Measurements from ENCODE around the gene CCDC187.

The CCDC187 gene

DNA sequence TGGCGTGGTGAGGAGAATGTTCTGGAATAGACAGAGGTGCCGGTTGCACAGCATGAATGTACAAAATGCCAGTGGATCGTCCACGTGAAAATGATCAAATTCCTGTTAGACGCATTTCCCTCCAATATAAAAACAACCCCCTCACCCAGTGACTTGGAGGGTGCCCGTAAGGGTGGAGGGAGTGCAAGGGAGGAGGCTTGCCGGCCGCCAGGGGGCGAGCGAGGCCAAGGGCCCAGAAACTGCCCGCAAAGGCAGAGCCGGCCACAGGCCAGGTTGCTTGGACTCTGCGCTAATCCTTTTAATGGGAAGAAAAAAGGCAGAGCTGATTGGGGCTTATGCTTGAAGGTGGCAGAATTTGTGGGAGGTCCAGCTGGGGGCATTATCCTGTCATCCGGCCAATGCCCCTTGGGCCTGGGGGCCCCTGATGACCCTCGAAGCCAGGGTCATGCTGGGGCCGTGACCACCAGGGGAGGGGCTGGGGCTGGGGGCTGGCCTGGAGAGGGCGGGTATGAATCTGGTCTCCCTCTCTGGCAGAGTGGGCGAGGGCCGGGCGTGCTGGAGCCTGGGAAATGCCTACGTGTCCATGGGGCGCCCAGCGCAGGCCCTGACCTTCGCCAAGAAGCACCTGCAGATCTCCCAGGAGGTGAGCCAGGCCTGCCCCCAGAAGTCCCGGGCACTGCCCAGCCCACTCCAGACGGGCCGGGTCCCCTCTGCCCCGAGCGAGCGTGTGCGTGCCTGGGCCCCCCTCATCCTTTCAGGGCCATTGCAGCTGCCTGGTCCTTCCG lies 35.5 kb upstream of the CCDC187 start:
- no peak for DNase-seq

DNA sequence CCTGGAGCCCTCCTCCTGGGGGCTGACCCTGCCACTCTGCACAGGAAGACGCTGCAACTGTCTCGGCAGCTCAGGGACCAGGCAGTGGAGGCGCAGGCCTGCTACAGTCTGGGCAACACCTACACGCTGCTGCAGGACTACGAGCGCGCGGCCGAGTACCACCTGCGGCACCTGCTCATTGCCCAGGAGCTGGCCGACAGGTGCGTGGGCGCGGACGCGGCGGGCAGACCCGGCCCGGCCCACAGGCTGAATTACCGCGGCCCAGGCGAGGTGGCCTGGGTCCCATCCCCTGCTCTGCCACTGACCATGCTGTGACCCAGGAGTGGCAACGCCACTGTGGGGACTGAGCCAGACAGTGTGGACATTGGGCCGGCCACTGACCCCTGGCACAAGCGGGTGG lies 34.6 kb upstream of the CCDC187 start:
- DNase-seq = no peak

DNA sequence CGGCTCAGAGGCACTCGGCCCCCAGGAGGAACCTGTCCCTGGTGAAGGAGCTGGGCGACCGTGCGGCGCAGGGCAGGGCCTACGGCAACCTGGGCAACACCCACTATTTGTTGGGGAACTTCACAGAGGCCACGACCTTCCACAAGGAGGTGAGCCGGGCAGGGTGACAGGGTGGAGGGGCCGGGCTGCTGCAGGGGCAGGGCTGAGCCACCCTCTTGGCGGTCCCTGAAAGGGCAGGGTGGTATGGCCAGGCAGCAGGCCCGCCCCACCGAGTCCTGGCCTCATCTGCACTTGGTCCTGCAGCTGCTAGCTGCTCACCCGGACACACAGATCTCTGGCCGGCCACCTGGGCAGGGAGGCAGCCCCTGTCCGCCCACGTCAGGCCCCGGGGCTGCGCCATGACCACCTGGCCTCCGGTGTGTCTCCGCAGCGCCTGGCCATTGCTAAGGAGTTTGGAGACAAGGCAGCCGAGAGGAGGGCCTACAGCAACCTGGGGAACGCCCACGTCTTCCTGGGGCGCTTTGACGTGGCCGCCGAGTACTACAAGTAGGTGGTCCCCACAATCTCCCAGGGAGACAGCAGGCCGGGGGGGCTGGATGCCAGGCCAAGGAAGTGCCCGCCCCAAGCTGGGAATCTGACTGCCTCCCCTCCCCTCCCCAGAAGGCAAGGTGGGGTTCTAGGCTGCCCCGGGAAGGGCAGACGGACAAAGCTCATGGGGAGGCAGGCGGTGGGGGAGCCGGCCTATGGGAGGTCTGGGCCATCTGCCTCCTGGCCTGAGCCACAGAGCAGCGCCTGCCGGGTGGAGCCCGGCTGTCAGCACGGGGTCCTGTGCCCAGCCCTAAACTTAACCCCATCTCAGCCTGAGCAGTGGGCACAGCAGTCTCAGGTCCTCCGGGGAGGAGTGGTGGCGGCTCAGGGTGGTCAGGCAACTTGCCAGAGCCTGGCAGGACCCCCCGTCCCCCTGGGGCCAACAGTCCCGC lies 33.8 kb upstream of the CCDC187 start:
- DNase-seq = no peak

DNA sequence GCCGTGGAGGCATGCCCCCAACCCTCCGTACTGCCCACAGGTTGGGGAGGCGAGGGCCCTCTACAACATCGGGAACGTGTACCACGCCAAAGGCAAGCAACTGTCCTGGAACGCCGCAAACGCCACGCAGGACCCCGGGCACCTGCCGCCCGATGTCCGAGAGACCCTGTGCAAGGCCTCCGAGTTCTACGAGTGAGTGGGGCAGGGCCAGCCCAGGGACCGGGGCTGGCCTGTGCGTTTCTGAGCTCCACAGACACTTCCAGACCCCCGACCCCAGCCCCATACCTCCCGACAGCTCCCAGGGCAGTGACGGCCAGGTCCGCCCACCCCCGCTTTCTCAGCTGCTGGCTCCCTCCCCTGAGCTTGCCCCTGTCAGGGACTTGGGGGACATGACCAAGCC lies 33.0 kb upstream of the CCDC187 start:
- DNase-seq = no peak

DNA sequence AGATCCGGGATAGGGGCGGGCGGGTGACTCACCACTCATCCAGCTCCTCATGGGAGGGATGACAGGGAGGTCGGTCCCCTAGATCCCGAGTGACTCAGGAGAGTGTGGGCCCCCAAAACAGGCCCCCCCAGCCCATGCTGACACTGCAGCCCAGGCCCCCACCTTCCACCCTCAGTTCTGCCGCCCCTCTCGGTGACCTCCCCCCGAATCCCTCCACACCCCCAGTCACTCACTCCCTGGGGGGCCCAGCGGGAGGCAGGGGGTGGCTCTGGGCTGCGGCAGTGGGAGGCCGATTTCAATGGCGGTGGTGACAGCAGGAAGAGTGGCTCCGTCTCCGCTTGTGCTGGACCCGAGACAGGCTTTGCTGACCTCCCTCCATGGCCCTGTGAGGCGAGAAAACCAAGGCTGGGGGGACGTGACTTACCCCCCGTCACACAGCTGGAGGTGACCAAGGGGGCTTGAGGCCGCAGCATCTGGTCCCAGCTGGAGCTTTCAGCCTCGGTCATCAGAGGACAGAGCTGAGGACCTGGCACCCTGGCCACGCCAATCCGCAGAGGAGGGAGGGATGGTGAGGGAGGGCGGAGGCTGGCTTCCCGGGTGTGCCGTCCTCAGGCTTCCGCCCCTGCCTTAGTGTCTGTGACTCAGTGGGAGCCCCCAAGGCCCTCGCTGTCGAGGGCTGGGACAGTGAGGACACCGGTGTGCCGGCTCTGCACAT lies 32.4 kb upstream of the CCDC187 start:
- DNase-seq = no peak

DNA sequence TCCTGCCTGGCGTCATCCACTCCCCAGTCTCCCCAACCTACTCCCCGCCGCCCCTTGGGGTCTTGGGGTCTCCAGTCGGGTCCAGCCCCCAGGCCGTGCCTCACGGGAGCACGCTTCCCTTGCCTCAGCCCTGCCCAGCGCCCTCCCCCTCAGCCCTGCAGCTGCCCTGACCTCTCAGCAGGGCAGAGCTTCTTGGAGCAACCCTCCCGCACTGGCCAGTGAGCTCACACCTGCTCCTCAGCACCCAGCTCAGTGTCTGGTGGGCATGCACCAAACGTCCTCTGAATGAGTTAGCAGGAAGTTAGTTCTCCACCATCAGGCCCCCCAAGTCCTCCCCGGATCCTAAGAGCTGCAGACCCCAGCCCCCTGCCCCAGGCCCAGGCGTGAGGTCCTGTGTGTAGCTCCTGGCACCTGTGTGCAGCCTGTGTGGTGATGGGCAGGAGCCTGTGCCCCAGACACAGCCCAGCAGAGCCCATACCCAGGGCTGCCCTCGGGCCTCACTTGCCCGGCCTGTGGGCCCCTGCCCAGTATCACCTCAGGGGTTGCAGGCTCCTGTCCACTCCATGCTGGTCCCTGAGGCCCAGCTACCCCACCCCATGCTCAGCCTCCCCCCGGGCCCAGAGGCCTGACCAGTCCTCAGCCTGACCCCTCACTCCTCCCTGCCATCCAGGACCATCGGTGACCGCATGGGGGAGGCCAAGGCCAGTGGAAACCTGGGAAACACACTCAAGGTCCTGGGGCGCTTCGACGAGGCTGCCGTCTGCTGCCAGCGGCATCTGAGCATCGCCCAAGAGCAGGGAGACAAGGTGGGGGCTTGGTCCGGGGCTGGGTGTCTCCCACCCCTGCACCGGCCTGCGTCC lies 31.6 kb upstream of the CCDC187 start:
- no peak for DNase-seq

DNA sequence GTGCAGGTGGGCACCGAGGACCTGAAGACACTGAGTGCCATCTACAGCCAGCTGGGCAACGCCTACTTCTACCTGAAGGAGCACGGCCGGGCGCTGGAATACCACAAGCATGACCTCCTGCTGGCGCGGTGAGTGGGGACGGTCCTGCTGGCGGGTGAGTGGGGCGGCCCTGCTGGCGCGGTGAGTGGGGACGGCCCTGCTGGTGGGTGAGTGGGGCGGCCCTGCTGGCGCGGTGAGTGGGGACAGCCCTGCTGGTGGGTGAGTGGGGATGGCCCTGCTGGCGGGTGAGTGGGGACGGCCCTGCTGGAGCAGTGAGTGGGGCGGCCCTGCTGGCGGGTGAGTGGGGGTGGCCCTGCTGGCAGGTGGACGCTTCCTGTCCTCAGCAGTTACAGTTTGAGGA lies 30.6 kb upstream of the CCDC187 start:
- no peak for DNase-seq

DNA sequence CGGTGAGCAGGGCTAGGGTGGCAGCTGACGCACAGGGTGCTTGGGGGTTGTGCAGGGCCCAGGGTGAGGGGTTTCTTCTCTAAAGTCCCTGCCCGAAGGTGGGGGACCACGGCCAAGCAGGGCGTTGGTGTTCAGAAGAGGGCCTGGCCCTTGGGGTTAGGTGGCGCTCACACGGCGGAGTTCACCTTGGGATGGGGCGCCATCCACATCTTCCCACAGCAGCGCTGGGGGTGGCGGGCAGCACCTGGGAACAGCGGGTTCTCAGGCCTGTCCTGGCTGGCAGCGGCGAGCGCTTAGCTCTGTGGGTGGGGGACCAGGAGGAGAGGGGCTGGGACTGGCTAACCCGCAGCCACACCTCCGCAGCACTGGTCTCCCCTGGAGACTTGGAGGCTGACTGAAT lies 29.6 kb upstream of the CCDC187 start:
- no peak for DNase-seq

DNA sequence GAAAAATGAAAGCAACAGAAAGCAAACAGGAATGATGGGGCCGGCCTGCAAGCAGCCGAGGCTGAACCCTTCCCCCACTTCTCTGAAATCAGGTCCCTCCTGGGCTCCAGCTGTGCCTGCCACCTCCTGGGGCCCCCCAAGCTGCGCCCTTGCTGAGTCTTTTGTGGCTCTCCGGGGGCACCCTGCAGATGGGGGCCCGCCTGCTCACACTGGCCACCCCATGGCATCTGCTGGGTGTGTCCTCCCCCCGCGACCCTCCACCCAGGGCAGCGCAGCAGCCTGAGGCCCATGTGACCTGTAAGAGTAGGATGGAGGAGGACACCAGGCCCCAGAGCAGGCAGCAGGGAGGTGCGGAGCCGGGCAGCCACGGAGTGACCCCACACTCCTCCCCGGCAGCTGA lies 29.2 kb upstream of the CCDC187 start:
- DNase-seq = no peak

DNA sequence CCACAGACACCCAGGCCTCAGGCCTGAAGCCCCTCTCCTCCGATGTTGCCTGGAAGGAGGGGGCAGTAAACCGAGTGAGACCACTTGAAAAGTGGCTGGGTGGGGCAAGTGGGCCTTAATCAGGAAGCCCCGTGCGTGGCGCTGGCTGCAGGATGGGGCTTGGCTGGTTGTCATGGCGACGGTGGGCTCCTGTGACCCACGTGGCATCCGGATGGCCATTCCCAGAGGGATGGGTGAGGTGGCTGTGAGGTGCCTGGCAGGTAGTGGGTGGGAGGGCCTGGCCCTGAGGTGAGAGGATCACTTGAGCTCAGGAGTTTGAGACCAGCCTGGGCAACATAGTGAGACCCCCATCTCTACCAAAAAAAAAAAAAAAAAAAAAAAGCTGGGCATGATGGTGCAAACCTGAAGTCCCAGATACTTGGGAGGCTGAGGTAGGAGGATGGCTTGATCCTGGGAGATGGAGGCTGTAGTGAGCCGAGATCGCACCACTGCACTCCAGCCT lies 28.6 kb upstream of the CCDC187 start:
- no peak for DNase-seq

DNA sequence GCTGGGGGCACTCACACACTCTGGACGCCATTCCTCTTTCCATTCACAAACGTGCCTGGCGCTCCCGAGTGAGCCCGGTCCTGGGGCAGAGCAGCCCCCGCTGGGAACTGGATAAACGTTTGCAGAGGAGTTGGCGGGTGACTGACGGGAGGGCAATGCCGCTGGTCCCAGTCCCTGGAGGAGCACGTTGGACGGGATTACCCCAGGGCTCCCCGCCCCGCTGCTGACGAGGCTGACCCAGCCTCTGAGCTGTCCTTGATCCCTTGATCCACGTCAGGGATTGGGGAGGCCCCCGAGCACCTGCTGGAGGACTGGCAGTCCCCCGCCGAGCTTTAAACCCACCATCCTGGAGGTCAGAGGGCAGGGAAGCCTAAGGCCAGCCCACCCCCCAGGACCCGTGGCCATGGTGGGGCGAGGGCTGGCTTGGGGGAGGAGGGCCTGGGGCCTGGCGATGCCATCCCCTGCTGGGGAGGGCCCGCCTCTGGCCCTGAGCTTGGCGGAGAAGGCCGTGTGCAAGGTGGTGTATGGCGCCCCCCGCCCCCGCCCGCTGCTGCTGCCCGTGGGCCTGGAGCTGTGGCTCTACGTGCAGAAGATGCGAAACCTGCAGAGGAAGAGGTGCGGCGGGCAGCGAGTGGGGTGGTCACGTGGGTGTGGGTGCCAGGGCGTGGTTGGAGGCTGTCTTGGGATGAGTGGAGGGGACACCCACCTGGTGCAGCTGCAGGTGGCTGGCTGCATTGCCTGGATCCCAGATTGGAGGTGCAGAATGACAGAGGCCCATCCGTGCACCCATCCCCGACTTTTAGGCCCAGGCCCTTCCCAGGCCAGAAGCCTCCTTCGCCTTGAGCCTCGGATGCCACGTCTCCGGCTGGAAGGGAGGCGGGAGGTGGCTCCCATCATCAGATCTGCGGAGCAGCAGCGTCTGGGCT lies 27.9 kb upstream of the CCDC187 start:
- no peak for DNase-seq

DNA sequence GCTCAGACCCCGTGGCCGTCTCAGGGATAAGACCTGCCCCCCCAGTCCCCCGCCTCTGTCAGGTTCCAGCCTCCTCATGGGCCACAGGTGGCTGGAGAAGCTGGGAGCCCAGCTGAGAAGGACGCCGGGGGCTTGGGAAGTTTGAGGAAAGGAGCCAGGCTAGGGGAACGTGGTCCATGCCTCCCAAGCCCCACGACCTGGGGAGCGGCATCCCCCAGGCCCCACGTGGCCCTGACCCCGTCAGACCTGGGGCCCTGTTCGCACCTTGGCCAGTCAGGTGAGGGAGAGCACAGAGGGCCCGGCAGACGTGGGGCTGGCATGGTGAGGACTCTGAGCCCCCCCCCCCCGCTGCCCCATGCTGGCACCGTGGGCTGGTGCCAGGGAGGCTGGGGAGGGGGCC lies 27.1 kb upstream of the CCDC187 start:
- no peak for DNase-seq

DNA sequence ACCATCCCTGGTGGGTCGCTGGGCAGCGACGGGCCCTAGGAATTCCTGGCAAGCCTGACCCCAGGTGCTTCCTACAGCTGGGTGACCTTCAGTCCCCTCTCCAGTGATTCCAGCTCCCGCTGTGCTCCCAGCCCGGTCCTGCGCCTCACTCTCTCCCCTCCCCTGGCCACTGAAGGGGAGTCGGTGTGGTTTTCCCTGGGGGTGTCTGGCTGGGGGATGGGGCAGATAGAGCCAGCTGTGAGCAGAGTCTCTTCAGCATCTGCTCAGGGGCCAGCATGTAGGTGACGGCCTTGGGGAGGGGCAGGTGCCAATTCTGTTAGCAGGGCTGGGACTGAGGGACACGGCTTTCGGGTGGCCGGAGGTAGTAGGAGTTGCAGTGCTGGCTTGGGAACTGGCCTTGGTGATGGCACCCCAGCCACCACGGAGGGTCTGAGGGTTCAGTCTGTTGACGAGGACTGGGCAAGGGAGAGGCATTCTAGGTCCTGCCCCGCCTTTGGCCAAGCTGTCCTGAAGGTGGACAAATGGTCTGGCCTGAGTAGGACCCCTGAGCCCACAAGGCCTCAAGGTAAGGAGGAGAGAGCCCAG lies 26.6 kb upstream of the CCDC187 start:
- DNase-seq = no peak

DNA sequence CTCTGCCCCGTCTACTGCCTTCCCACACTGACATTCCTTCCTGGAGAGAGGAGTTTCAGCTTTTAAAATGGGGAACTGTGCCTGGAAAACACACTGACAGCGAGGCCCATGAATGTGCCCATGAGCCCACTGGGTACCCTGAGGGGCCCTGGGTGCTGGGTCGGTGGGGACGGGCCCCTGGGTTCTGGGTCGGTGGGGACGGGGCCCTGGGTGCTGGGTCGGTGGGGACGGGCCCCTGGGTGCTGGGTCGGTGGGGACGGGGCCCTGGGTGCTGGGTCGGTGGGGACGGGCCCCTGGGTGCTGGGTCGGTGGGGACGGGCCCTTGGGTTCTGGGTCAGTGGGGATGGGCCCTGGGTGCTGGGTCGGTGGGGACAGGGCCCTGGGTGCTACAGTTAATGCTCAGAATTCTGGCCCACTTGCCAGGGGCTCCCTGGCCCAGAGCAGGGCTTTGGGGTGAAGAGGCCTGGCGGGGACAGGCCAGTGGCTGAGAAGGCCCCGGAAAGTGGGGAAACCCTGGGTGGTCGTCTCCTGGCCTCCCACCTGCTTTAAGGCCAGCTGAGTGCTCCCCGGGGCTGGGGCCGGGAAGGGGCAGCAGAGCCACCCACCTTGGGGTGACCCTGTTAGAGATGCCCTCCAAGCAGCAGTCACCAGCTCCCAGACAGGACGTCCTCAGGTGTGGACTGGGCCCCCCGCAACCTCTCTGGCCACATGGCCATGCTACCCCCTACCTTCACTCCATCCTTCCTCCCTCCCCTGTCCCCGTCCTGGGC lies 25.9 kb upstream of the CCDC187 start:
- DNase-seq = no peak

DNA sequence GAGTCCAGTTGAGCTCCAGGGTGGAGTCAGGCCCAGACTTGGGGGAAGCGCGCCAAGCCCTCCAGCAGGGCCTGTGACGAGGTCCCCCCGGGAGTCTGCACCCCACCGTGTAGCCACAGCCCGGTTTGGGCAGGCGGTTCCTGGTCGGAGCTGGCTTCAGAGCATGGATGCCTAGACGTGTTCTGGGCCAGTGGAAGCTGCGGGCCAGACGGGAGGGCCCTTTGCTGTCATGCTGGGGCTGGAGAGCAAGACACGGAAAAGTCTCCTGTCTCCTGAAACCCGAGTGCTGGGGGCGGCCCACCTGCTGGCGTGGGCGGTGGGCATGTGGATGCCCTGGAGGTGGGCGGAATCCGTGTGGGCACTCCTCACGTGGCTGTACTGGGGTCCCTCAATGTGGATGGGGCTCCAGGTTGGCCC lies 25.3 kb upstream of the CCDC187 start:
- no peak for DNase-seq

DNA sequence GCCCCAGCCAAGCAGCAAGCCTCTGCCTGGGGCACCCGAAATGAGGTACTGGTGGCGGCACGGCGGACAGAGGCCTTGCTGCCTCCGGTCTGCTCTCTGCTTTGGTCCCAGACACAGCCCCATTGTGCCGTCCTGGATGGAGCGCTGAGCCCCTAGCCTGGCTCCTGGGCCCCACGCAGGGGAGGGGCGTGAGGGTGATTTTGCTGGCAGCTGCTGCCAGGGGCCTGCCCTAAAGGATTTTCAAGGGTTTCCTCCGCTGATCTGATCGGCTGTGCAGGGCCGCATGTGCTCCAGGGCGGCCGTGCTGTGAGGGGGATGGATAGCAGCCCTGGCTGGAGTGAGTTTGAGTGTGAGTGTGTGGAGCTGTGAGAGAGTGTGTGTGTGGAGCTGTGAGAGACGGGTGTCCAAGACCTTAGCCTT lies 24.7 kb upstream of the CCDC187 start:
- peak; percentile 21 for DNase-seq

DNA sequence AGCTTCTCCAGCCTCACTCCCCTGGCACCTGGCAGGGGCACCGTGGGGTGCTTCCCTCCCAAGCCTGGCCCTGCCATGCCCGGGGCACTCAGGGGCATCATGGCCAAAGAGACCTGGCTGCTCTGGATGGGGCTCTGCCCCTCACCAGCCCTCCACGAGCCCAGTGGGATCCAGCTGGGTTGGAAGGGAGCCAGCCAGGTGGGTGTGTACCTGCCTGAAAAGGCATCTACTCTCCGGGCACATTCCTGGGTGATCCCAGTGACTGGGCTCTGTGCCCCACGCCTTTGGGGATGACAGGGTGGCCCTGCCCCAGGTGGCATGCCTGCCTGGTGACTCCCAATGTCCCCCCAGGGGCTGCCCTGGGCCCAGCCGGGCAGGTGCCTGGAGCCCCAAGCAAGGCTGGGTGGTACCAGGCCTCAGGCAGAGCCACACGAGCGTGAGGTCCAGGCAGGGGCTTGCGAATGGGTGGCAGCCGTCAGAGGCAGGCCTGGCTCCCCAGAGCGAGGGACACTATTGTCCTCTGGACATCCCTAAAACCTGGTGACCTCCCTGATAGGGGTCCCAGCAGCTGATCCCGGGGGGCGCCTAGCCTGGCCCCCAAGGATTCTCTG lies 24.2 kb upstream of the CCDC187 start:
- peak; percentile 9 for DNase-seq

DNA sequence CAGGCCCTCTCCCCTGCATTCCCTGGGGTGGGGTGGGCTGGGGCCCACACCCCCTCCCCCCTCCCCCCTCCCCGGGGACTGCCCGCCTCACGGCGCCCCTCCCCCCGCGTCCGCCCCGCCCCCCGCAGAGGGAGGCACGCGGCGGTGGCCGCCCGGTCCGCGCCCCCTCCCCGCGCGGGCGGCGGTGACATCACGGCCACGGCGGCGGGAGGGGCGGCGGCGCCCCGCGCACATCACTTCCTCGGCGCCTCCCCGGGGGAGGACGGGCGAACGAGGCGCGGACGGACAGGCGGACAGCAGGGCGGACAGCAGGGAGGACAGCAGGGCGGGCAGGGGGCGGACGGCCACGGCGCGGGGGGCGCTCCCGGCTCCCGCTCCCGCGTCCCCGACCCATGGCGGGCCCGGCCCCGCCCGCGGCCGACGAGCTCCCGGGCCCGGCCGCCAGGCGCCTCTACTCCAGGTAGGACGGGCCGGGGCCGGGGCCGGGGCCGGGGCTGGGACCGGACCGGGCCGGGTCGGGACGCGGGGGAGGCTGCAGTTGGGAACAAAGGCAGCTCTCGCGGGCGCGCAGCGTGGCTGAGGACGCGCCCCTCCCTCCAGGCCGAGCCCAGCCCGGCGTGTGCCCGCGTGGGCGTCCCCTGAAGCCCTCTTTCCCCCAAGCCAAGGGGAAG lies 23.5 kb upstream of the CCDC187 start, which contains the start of gene GPSM1:
Gene GPSM1, plus strand, starts transcription at position 236 of the 671 bp plus-strand sequence. Its CDS starts 157 bp downstream, at position 393.
- DNase-seq = no peak
